ENCODE measurements around the gene POU2AF3. TPM values are rescaled to one million over a fixed set of nuclear protein-coding genes. Genes with fewer than 3 reads are reported as not detected.
"Not testable (repeated sequence)": the region's sequence is repeated elsewhere in the genome, so short reads cannot be mapped to it uniquely, and the experiment has no call there.

POU2AF3 gene
- total and polyA plus RNA-seq, 2 of the 4 experiments (the other 2 are of a cell fraction): 0.17 TPM; not detected in 1

GRCh38 chr11:111265421-111265820 is 32.9 kb upstream of the POU2AF3 start:
- Histone ChIP-seq H3K4me3 (ENCODE audit: insufficient read depth, low read depth, low read length) (no peak overlapping the region), H3K18ac (ENCODE audit: low read depth, low read length) (no peak overlapping the region), H3K14ac (replicated peaks; ENCODE audit: low read depth, low read length) (no peak overlapping the region), H2AFZ (replicated peaks; ENCODE audit: low read length, poor library complexity) (no peak overlapping the region), H3K9ac (ENCODE audit: low read depth, low read length) (no peak overlapping the region), H3K9me1 (ENCODE audit: insufficient read depth, low read length) (no peaks in the 10 kb centered on the region), H3K27me3 (ENCODE audit: control insufficient read depth, insufficient read depth, low read length) (peaks cover 24% of the 10 kb centered on the region), H4K8ac (ENCODE audit: low read depth in 2 of 2, low read length in 2 of 2) (no peak overlapping the region), H2BK15ac (ENCODE audit: low read depth, low read length) (no peak overlapping the region), H2BK120ac (ENCODE audit: low read depth, low read length) (no peak overlapping the region), H4K91ac (ENCODE audit: insufficient read depth, low read depth, low read length) (no peak overlapping the region), H3K56ac (ENCODE audit: extremely low read depth, insufficient read depth, low read length) (no peak overlapping the region), H2BK5ac (ENCODE audit: low read depth, low read length, poor library complexity, severe bottlenecking) (no peak overlapping the region), H4K5ac (ENCODE audit: low read depth, low read length) (no peak overlapping the region), H3K27ac (ENCODE audit: insufficient read depth, low read length) (no peak overlapping the region), H3K4ac (ENCODE audit: low read depth, low read length) (no peak overlapping the region), H3K23ac (ENCODE audit: low read depth, low read length) (no peak overlapping the region), H2AK9ac (replicated peaks; ENCODE audit: low read depth, low read length, poor library complexity) (no peak overlapping the region), H3K79me1 (ENCODE audit: low read depth in 1 of 2, low read length in 2 of 2) (no peaks in the 10 kb centered on the region), H4K20me1 (ENCODE audit: insufficient read depth, low read length) (no peaks in the 10 kb centered on the region), H3K4me2 (ENCODE audit: low read depth, low read length) (no peak overlapping the region), H3K9me3 (ENCODE audit: control insufficient read depth, insufficient read depth, low read length) (no peaks in the 10 kb centered on the region), H3K36me3 (ENCODE audit: control insufficient read depth, insufficient read depth, low read length) (no peaks in the 10 kb centered on the region), H2AK5ac (ENCODE audit: low read depth, low read length) (no peak overlapping the region), H3K4me1 (ENCODE audit: control insufficient read depth, insufficient read depth, low read length) (no peaks in the 10 kb centered on the region), H2BK20ac (ENCODE audit: low read depth, low read length) (no peak overlapping the region)
- WGBS, 2 experiments (ENCODE audit: extremely low coverage in 2 of 2, insufficient read length in 1 of 2): no CpG with 5 or more reads among the region's 2 CpGs
- ChIA-PET POLR2A (ENCODE audit: unreplicated experiment) (no interaction called here), CTCF (no interaction called here)
- no peak for ATAC-seq (ENCODE audit: low read depth)
- in situ Hi-C loops (cut with MboI; ENCODE audit: low sequenced_read_pairs) (no loop called here), intact Hi-C loops (cut with micrococcal nuclease) (no loop called here), dilution Hi-C loops (cut with HindIII; ENCODE audit: low sequenced_read_pairs, unreplicated experiment) (no loop called here)
- DNase-seq: no peak
- no peak for TF ChIP-seq CHD1 (IDR thresholded peaks at IDR 0.05; ENCODE audit: low read depth, low read length)
- no peak for TF ChIP-seq CTCF (conservative IDR thresholded peaks at IDR 0.05; ENCODE audit: low read depth, low read length)
- no peak for TF ChIP-seq FOS (IDR thresholded peaks at IDR 0.05; ENCODE audit: low read depth, low read length)
- TF ChIP-seq RFX5 (IDR thresholded peaks at IDR 0.05; ENCODE audit: low read depth, low read length): no peak
- no peak for TF ChIP-seq ELK1 (IDR thresholded peaks at IDR 0.05; ENCODE audit: borderline replicate concordance, low read depth, low read length)
- no TSS peak for BruUV-seq (replicated peaks)

GRCh38 chr11:111268303-111268702 is 30.0 kb upstream of the POU2AF3 start:
- H3K36me3 ChIP-seq (ENCODE audit: control insufficient read depth, insufficient read depth, low read length); intact Hi-C loops (cut with micrococcal nuclease); H3K4me1 ChIP-seq (ENCODE audit: control insufficient read depth, insufficient read depth, low read length); H3K27ac ChIP-seq (ENCODE audit: insufficient read depth, low read length); H2AFZ ChIP-seq (replicated peaks; ENCODE audit: low read length, poor library complexity); H4K91ac ChIP-seq (ENCODE audit: insufficient read depth, low read depth, low read length); H2BK5ac ChIP-seq (ENCODE audit: low read depth, low read length, poor library complexity, severe bottlenecking); dilution Hi-C loops (cut with HindIII; ENCODE audit: low sequenced_read_pairs, unreplicated experiment); H3K14ac ChIP-seq (replicated peaks; ENCODE audit: low read depth, low read length); H3K18ac ChIP-seq (ENCODE audit: low read depth, low read length); H3K9ac ChIP-seq (ENCODE audit: low read depth, low read length); H3K4me2 ChIP-seq (ENCODE audit: low read depth, low read length); H2AK9ac ChIP-seq (replicated peaks; ENCODE audit: low read depth, low read length, poor library complexity); H4K20me1 ChIP-seq (ENCODE audit: insufficient read depth, low read length); H4K5ac ChIP-seq (ENCODE audit: low read depth, low read length); H3K23ac ChIP-seq (ENCODE audit: low read depth, low read length); H4K8ac ChIP-seq (ENCODE audit: low read depth in 2 of 2, low read length in 2 of 2); POLR2A ChIA-PET (ENCODE audit: unreplicated experiment); H2BK20ac ChIP-seq (ENCODE audit: low read depth, low read length); H3K4me3 ChIP-seq (ENCODE audit: insufficient read depth, low read depth, low read length); H2AK5ac ChIP-seq (ENCODE audit: low read depth, low read length); H2BK15ac ChIP-seq (ENCODE audit: low read depth, low read length); H3K4ac ChIP-seq (ENCODE audit: low read depth, low read length); H3K56ac ChIP-seq (ENCODE audit: extremely low read depth, insufficient read depth, low read length); DNase-seq; ATAC-seq (ENCODE audit: low read depth); in situ Hi-C loops (cut with MboI; ENCODE audit: low sequenced_read_pairs); H3K79me1 ChIP-seq (ENCODE audit: low read depth in 1 of 2, low read length in 2 of 2); BruUV-seq (replicated peaks); H3K9me1 ChIP-seq (ENCODE audit: insufficient read depth, low read length); H3K9me3 ChIP-seq (ENCODE audit: control insufficient read depth, insufficient read depth, low read length); H2BK120ac ChIP-seq (ENCODE audit: low read depth, low read length): not testable (repeated sequence)
- CTCF ChIA-PET: interaction anchor here (0.7 kb wide), 1 partner anchor 131 kb away, joined by 4 read pairs; no protein-coding TSS in a partner anchor
- peaks cover 22% of the 10 kb centered on the region for H3K27me3 ChIP-seq (ENCODE audit: control insufficient read depth, insufficient read depth, low read length)
- no CpG with 5 or more reads among the region's 4 CpGs for WGBS, 2 experiments (ENCODE audit: extremely low coverage in 2 of 2, insufficient read length in 1 of 2)

All from IMR-90 (cell line).